HCT116 (cell line): ENCODE measurements around the gene TIRAP.

ENCODE experiments used
- CBX3 ChIP-seq: IDR thresholded peaks from 2 replicates; pipeline ENCODE4 v1.6.1; 2012; ENCODE audit warnings: low read depth
- CEBPB ChIP-seq: IDR thresholded peaks from 2 replicates; pipeline ENCODE4 v1.6.1; 2012; ENCODE audit warnings: low read depth
- CTCF ChIP-seq, 3 experiments: fragments of 200-600 bp in 1 of 3; sonication (generic) in 1 of 3; IDR thresholded peaks in 2 of 3; conservative IDR thresholded peaks in 1 of 3; 2 replicates each; pipeline ENCODE4 v1.5.1; 2012 to 2017; ENCODE audit warnings: low read depth in 2 of 3, low read length in 2 of 3, antibody characterized with exemption in 1 of 3, borderline replicate concordance in 1 of 3, control low read depth in 1 of 3, mild to moderate bottlenecking in 1 of 3, mixed read lengths in 1 of 3, mixed run types in 1 of 3, moderate library complexity in 1 of 3; ENCODE audit not compliant: insufficient read depth in 1 of 3
- EZH2 ChIP-seq: fragments of 200-600 bp; sonication (generic); IDR thresholded peaks from 2 replicates; pipeline ENCODE4 v1.6.1; 2017; ENCODE audit warnings: antibody characterized with exemption, mixed run types
- EZH2phosphoT487 ChIP-seq: fragments of 200-600 bp; IDR thresholded peaks from 2 replicates; pipeline ENCODE4 v1.6.1; 2018; ENCODE audit warnings: antibody characterized with exemption, borderline replicate concordance
- JUND ChIP-seq: IDR thresholded peaks from 2 replicates; pipeline ENCODE4 v1.6.1; 2012
- MAX ChIP-seq: IDR thresholded peaks from 2 replicates; pipeline ENCODE4 v1.6.1; 2012
- POLR2A ChIP-seq: IDR thresholded peaks from 2 replicates; pipeline ENCODE4 v1.7.0; 2011; ENCODE audit warnings: borderline replicate concordance; ENCODE audit not compliant: insufficient read depth, insufficient read length; ENCODE audit errors: extremely low read depth
- POLR2AphosphoS5 ChIP-seq: IDR thresholded peaks from 2 replicates; pipeline ENCODE4 v1.6.1; 2011; ENCODE audit warnings: mild to moderate bottlenecking, low read depth, low read length, moderate library complexity
- SIN3A ChIP-seq: IDR thresholded peaks from 2 replicates; pipeline ENCODE4 v1.6.1; 2012; ENCODE audit warnings: low read depth
- SP1 ChIP-seq: IDR thresholded peaks from 2 replicates; pipeline ENCODE4 v1.6.1; 2012; ENCODE audit warnings: low read depth
- TCF7L2 ChIP-seq: IDR thresholded peaks from 2 replicates; pipeline ENCODE4 v1.7.0; 2011; ENCODE audit warnings: borderline replicate concordance, inconsistent platforms; ENCODE audit not compliant: insufficient read depth, insufficient read length; ENCODE audit errors: extremely low read depth
- YY1 ChIP-seq: IDR thresholded peaks from 2 replicates; pipeline ENCODE4 v1.6.1; 2011; ENCODE audit warnings: low read length, low read depth, moderate library complexity, mild to moderate bottlenecking; ENCODE audit not compliant: insufficient replicate concordance; ENCODE audit errors: extremely low read depth
- ZBTB33 ChIP-seq: IDR thresholded peaks from 2 replicates; pipeline ENCODE4 v1.6.1; 2011; ENCODE audit warnings: mild to moderate bottlenecking, low read length, moderate library complexity; ENCODE audit not compliant: insufficient replicate concordance; ENCODE audit errors: extremely low read depth

DNA sequence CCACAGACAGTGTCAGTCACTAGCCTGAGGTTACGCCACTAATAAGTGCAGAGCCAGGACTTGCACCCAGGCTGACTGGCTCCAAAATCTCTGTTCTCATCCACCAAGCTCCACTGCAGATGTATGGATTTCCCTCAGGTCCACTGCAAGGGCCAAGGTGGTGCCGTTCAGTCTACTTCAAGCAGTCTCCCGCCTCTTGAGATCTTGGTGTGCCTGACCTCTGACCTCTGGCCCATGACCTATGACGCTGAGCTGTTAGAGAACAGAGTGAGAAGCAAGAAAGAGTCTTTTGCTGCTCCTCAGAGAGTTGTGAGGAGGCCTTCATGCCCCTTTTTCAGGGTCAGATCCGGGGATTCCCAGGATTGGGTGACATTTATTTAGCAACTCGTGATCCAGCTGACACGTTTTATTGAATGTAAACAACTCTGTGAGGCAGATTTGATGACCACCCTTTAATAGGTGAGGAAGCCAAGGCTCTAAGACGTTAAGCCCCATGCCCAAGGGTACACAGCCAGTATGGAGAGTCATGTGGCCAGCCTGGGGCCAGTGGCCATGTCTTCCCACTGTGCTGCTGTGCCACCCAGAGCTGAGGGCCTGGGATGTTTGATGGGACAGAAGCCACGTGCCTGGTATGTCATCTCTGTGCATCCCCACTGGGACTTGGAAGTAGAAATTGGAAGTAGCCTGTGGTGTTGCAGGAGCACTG lies 46.2 kb downstream of the TIRAP start:
- TF ChIP-seq MAX, result no peak
- TF ChIP-seq CTCF (IDR thresholded peaks at IDR 0.05 in 2 of 3, conservative IDR thresholded peaks at IDR 0.05 in 1 of 3; ENCODE audit: borderline replicate concordance in 1 of 3, insufficient read depth in 1 of 3, low read depth in 2 of 3, low read length in 2 of 3), result no peak
- no peak for TF ChIP-seq SP1
- no peak for TF ChIP-seq CEBPB
- no peak for TF ChIP-seq POLR2AphosphoS5
- no peak for TF ChIP-seq JUND
- no peak for TF ChIP-seq CBX3
- no peak for TF ChIP-seq ZBTB33
- TF ChIP-seq TCF7L2, result no peak
- no peak for TF ChIP-seq SIN3A
- TF ChIP-seq EZH2, result no peak
- no peak for TF ChIP-seq POLR2A
- no peak for TF ChIP-seq EZH2phosphoT487
- TF ChIP-seq YY1, result no peak
